Left cardiac atrium (tissue), 4 donors: ENCODE results near the gene IL19. TPM values are rescaled to one million over a fixed set of nuclear protein-coding genes. Genes with fewer than 3 reads are reported as not detected.
"Not testable (repeated sequence)": the region's sequence is repeated elsewhere in the genome, so short reads cannot be mapped to it uniquely, and the experiment has no call there.

Experiments used
- ATAC-seq, 2 donors: fragments of 200-7000 bp; cut with Tn5 transposase; one replicate each; pipeline ENCODE4 v1.9.1; 2020; ENCODE audit warnings: mild to moderate bottlenecking in 2 of 2, moderate library complexity in 2 of 2
- DNase-seq: peaks from one replicate; pipeline ENCODE4 v3.0.0-alpha.2; 2020
- intact Hi-C, 2 donors: fragments of 100-400 bp; cut with DNase I; formaldehyde crosslinking; loops; one replicate each; pipeline versions ENCODE4 v1.14.1 to v1.15.1; 2022 to 2023
- total RNA-seq, 2 donors: library from RNA; stranded (reverse); fragmentation: NEBNext Ultra II Directional; extraction: Animal tissue kit (Norgen Biotek cat#: 25700); gene quantifications; one replicate each; pipeline ENCODE4 v1.2.1, GENCODE V29; 2021
- donor health status: DM: no; HTN: yes; CAD: no.
- donor health status: DM: no; HTN: yes; CAD: no; lungs with severe emphysema.
- donor health status: DM: yes; HTN: yes; CAD: no.
- donor health status: Dilated cardiomyopathy.

The IL19 gene
- total RNA-seq, 2 donors from 2014 or later, result not detected

GRCh38 chr1:206766251-206766856, 4.2 kb upstream of the IL19 start:
- ATAC-seq (peak; percentile 67 to 79), DNase-seq (peak; percentile 43)
- intact Hi-C loops, result no loop called here

- ATAC-seq (no peak), DNase-seq (no peak)
- intact Hi-C loops, result no loop called here
These were observed 1.9 kb upstream of the IL19 start for GRCh38 chr1:206768472-206769303.

GRCh38 chr1:206769304-206769731, 1.3 kb upstream of the IL19 start:
- intact Hi-C loops, result no loop called here
- peak in 1 of 2 donors; percentile 55 for ATAC-seq

GRCh38 chr1:206771338-206771692, 742 bp downstream of the IL19 start:
- intact Hi-C loops, result no loop called here
- DNase-seq (no peak), ATAC-seq (no peak)

More at GRCh38 chr1:206769304-206769731, 1.3 kb upstream of the IL19 start:
- DNase-seq, result no peak

GRCh38 chr1:206772243-206772937, 1.8 kb downstream of the IL19 start, which contains the start of gene IL10:
IL10 (minus strand) TSS chr1:206772494; CDS start chr1:206772435, 59 bp downstream.
- DNase-seq (no peak), ATAC-seq (peak; percentile 28 to 75)

GRCh38 chr1:206774093-206774492, 3.5 kb downstream of the IL19 start:
- no peak for DNase-seq
- intact Hi-C loops, result no loop called here
- ATAC-seq, result no peak

More at GRCh38 chr1:206772243-206772937, 1.8 kb downstream of the IL19 start, which contains the start of gene IL10:
- intact Hi-C loops, result no loop called here

GRCh38 chr1:206776229-206776628, 5.7 kb downstream of the IL19 start:
- ATAC-seq, result no peak
- intact Hi-C loops, result no loop called here
- DNase-seq, result no peak

GRCh38 chr1:206778031-206778430, 7.5 kb downstream of the IL19 start:
- DNase-seq (no peak), ATAC-seq (no peak)
- intact Hi-C loops, result no loop called here

GRCh38 chr1:206778911-206779310, 8.3 kb downstream of the IL19 start:
- DNase-seq, ATAC-seq: not testable (repeated sequence)

GRCh38 chr1:206779638-206780037, 9.1 kb downstream of the IL19 start:
- DNase-seq, result no peak
- intact Hi-C loops, result no loop called here
- ATAC-seq, result peak in 1 of 2 donors; percentile 43

More at GRCh38 chr1:206778911-206779310, 8.3 kb downstream of the IL19 start:
- intact Hi-C loops, result not testable (repeated sequence)

- no peak for ATAC-seq
- intact Hi-C loops, result no loop called here
- DNase-seq, result no peak
These were observed 11.9 kb downstream of the IL19 start for GRCh38 chr1:206782448-206782847.

- DNase-seq, result no peak
- no peak for ATAC-seq
- intact Hi-C loops, result no loop called here
These were observed 12.9 kb downstream of the IL19 start for GRCh38 chr1:206783506-206783905.

- intact Hi-C loops, result no loop called here
- DNase-seq (no peak), ATAC-seq (no peak)
These were observed 13.9 kb downstream of the IL19 start for GRCh38 chr1:206784471-206784903.

GRCh38 chr1:206785182-206785765, 14.7 kb downstream of the IL19 start:
- intact Hi-C loops, result no loop called here
- no peak for DNase-seq
- ATAC-seq, result no peak

- no peak for DNase-seq
- intact Hi-C loops, result no loop called here
- ATAC-seq, result no peak
These were observed 15.8 kb downstream of the IL19 start for GRCh38 chr1:206786212-206786886.

GRCh38 chr1:206787891-206788290, 17.3 kb downstream of the IL19 start:
- intact Hi-C loops, result no loop called here
- no peak for DNase-seq
- ATAC-seq, result no peak

GRCh38 chr1:206788487-206789050, 18.0 kb downstream of the IL19 start:
- ATAC-seq (no peak), DNase-seq (no peak)
- intact Hi-C loops, result no loop called here

- no peak for DNase-seq
- no peak for ATAC-seq
- intact Hi-C loops, result no loop called here
These were observed 20.1 kb downstream of the IL19 start for GRCh38 chr1:206790502-206791250.
